ENCODE measurements around the gene CCL24. TPM values are rescaled to one million over a fixed set of nuclear protein-coding genes. Genes with fewer than 3 reads are reported as not detected.

CCL24 gene, protein sequence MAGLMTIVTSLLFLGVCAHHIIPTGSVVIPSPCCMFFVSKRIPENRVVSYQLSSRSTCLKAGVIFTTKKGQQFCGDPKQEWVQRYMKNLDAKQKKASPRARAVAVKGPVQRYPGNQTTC
- total RNA-seq (2022; extraction: Qiagen RNA extraction; ENCODE audit: low read depth): not detected in 5 replicates

DNA sequence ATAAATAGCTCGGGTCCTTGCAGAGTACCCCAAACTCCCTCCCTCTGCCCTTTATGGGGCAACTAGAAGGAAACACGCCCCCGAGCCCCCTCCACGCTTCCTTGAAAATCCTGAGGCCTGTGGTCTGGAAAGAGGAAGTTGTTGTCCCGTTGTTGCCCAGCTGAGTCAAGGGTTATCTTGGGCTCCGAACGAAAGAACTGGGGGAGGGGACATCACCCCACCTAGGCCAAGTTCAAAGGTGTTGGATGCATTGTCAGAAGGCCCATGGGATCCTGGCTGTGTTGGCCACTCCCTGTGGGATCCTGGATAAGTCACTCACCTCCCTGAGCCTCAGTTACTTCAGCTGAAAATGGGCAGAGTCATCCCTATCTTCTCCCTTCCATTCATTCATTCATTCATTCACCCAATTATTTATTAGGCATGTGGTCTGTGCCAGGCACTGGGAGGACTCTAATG is at the start of gene CCL24:
TSS of gene CCL24 (minus strand) at position 26 of the 456 bp plus-strand sequence. CDS start 91 bp downstream, outside the sequence.

DNA sequence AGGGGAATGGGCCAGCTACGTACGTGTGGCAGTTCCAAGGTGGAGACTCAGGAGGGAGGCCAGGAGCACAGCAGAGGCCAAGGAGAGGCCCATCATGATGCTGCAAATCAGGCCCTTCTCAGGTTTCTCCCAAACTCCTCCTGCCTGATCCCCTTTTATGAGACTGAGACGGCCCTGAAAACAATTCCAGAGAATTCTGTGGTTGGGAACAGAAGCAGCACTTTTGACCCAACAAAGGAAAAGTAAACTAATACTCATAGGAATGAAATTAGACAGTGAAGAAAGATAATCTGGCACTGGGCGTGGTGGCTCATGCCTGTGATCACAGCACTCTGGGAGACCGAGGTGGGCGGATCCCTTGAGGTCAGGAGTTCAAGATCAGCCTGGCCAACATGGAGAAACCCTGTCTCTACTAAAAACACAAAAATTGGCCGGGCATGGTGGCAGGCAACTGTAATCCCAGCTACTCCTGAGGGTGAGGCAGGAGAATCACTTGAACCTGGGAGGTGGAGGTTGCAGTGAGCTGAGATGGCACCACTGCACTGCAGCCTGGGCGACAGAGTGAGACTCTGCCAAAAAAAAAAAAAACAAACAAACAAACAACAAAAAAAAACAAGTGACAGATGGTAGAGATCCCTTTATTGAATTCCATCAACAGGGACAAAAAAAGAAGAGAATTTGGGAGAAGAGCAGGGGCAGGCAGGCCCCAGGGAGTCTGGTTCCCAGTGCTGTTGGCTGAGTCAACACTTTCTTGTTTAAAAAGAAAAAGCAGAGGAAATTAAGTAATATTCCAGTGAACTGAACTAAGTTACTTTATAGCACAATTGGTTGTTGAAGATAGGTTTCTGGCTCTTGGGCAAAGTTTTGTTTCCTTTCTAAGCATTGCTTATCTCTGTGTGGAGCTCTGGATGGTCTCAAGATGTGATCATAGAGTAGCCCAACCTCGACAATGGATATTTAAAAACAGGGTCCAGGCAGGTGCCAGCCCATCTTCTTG is 41.2 kb downstream of the CCL24 start, which contains the start of gene CCL26:
TSS of gene CCL26 (minus strand) at position 131 of the 997 bp plus-strand sequence. CDS start at position 96, 35 bp downstream.

Other genes starting within 250 kb of the CCL24 start
- gene HIP1, start 74.9 kb downstream of the CCL24 start, total RNA-seq (2022; extraction: Qiagen RNA extraction; ENCODE audit: low read depth): 16.8 to 25.3 TPM (median 22.2 TPM) in 5 replicates
- gene CCL26, start 41.6 kb downstream of the CCL24 start, total RNA-seq (2022; extraction: Qiagen RNA extraction; ENCODE audit: low read depth): 7.1 to 12.1 TPM (median 8.5 TPM) in 5 replicates
- gene RHBDD2, start 65.2 kb upstream of the CCL24 start, total RNA-seq (2022; extraction: Qiagen RNA extraction; ENCODE audit: low read depth): 77.6 to 98.4 TPM (median 94.4 TPM) in 5 replicates
- gene POR, start 101.3 kb upstream of the CCL24 start, total RNA-seq (2022; extraction: Qiagen RNA extraction; ENCODE audit: low read depth): 123 to 171 TPM (median 167 TPM) in 5 replicates
- 33.0 to 44.3 TPM (median 43.8 TPM) in 5 replicates for gene TMEM120A, start 180.8 kb upstream of the CCL24 start, total RNA-seq (2022; extraction: Qiagen RNA extraction; ENCODE audit: low read depth)
- 39.0 to 46.2 TPM (median 42.2 TPM) in 5 replicates for gene STYXL1, start 234.2 kb upstream of the CCL24 start, total RNA-seq (2022; extraction: Qiagen RNA extraction; ENCODE audit: low read depth)
- 301 to 444 TPM (median 401 TPM) in 5 replicates for gene MDH2, start 234.3 kb upstream of the CCL24 start, total RNA-seq (2022; extraction: Qiagen RNA extraction; ENCODE audit: low read depth)